HG02642 (cell line): ENCODE results near the gene MAP3K2.
A peak's percentile ranks its signal among the peaks of the same experiment; 100 is the strongest.
"Not testable (repeated sequence)": the region's sequence is repeated elsewhere in the genome, so short reads cannot be mapped to it uniquely, and the experiment has no call there.

Experiments used
- ATAC-seq: cut with Tn5 transposase; IDR thresholded peaks from one replicate; pipeline ENCODE4 v1.9.1; 2021; ENCODE audit warnings: mild to moderate bottlenecking; ENCODE audit not compliant: unreplicated experiment, poor library complexity

The MAP3K2 gene

DNA sequence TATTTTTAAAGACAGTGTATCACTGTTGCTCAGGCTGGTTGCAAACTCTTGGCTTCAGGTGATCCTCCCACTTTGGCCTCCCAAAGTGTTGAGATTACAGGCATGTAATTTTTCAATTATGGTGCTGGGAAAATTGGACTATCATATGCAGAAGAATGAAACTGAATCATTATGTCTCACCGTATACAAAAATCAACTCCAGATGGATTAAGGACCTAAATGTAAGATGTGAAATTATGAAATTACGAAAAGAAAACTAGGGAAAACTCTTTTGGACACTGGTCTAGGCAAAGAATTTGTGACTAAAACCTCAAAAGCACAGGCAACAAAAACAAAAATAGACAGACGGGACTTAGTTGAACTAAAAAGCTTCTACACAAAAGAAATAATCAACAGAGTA lies 31.2 kb downstream of the MAP3K2 start:
- ATAC-seq, result no peak

GRCh38 chr2:127355407-127356008 lies 32.3 kb downstream of the MAP3K2 start:
- ATAC-seq, result no peak

- not testable (repeated sequence) for ATAC-seq
Measured at GRCh38 chr2:127353873-127354676, 33.7 kb downstream of the MAP3K2 start.

GRCh38 chr2:127353223-127353622 lies 34.6 kb downstream of the MAP3K2 start:
- not testable (repeated sequence) for ATAC-seq

- ATAC-seq, result no peak
Measured at GRCh38 chr2:127351603-127352002, 36.2 kb downstream of the MAP3K2 start.

DNA sequence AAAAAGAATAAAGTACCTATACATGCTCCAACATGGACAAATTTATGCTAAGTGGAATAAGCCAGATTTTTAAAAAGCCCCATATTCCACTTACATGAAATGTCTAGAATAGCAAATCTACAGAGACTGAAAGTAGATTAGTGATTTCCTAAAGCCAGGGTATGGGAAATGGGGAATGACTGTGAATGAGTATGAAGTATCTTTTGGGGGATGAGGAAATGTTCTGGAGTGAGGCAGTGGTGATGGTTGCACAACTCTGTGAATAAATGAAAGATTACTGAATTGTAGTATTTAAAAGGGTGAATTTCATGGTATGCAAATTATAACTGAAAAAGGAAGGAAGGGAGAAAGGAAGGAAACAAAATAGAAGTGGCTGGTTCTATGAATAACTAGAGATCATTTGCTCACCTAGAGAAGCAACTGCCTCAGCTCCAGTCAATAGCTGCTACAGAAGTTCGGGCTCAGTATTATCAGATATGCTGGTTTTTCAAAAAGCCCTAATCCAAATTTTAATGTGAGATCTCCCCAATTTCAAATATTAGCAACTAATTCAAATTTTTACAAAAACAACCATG lies 39.3 kb downstream of the MAP3K2 start:
- no peak for ATAC-seq

GRCh38 chr2:127347734-127348392 lies 39.9 kb downstream of the MAP3K2 start:
- ATAC-seq, result no peak

DNA sequence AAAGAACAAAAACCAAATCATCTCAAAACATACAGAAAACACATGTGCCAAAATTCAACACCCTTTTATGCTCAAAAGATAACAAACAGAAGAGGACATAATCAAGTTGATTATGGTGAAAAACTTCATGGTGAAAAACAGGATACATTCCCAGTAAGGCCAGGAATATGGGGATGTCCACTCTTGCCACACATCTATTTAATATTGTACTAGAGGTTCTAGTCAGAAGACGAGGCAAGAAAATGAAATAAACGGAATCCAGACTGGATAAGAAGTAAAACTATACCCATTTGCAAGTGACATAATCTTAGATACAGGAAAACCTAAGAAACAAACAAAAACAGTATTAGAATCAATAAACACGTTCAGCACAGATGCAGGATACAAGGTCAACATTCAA lies 40.8 kb downstream of the MAP3K2 start:
- no peak for ATAC-seq

DNA sequence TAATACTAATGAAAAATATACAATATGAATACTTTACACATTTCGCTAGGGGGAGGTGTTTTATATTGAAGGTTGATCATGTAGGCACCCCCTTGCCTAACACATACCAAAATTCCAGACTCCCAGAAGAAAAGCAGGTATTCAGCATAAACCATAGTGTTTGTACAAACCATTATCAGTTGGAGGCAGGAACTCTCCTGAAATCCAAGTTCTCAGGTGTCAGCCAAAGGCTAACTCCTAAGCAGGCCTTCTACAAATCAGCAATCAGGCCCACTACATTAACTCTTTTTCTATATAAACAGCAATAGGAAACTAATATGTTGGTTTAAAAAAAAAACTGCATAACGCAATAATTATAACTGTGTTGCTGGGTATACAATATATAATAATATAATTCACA lies 44.5 kb downstream of the MAP3K2 start:
- ATAC-seq, result no peak

DNA sequence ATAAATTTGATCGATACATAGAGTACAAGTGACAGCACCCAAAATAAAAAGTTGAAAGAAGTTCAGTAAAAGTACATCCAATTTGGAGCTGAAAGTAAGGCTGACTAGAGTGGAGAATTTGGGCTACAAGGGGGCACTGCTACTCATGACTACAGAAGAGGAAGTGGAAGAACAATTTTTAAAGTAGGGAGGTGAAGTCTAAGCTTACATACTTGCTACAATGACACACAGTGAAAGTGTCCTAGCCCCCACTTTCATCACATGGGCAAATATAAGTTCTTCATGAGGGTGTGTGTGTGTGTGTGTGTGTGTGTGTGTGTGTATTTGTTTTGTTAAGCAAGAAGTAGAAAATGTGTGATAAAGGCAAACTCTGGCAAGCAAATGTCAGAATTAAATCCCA lies 45.7 kb downstream of the MAP3K2 start:
- peak; percentile 74 for ATAC-seq

- ATAC-seq, result no peak
Measured at GRCh38 chr2:127332335-127332734, 55.4 kb downstream of the MAP3K2 start.

GRCh38 chr2:127330753-127331152 lies 57.0 kb downstream of the MAP3K2 start:
- ATAC-seq, result peak; percentile 88

DNA sequence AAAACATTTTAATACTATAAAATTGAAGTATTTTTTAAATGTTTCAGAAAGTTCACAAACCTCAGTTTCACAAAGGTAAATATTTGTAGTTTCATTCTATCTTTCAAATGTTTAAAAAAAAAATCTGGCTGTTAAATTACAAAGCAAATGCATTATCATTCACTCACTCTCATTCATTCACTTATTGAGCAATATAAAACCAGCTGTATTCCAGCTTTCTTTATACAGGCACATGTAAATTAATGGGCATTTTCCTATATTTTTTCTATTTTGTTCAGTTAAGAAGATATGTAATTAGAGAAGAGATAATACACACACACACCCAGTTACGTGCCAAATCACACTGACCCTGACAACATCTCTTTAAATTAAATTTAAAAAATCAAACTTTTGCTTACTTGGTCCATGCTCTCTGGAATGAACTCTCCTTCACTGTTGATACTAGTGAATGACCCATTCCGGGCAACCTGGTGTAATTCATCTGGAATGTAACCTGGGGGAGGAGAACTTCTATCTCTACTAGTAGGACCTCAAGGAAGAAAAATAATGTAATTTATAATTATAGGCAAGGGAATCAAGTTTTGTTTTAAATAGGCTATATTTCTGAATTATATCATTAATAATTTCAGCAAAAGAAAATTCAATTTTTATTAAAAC lies 61.4 kb downstream of the MAP3K2 start:
- ATAC-seq, result no peak

- no peak for ATAC-seq
Measured at GRCh38 chr2:127324635-127325034, 63.1 kb downstream of the MAP3K2 start.

DNA sequence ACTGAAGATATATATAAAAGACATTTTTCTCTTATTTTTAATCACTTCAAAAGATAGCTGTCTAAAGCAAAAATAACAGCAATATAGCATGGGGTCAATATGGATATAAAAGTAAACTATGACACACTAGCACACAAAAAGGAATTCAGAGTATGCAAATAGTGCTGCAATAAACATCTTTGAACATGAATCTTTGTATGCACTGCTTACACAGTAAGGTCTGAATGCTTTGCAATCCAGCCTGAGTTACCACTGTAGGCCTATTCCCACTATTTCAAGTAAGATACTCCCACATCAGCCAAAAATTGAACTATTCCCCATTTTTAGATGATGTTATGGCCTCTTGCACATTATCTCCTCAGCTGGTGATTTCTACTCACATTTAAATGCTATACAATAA lies 66.5 kb downstream of the MAP3K2 start:
- no peak for ATAC-seq

DNA sequence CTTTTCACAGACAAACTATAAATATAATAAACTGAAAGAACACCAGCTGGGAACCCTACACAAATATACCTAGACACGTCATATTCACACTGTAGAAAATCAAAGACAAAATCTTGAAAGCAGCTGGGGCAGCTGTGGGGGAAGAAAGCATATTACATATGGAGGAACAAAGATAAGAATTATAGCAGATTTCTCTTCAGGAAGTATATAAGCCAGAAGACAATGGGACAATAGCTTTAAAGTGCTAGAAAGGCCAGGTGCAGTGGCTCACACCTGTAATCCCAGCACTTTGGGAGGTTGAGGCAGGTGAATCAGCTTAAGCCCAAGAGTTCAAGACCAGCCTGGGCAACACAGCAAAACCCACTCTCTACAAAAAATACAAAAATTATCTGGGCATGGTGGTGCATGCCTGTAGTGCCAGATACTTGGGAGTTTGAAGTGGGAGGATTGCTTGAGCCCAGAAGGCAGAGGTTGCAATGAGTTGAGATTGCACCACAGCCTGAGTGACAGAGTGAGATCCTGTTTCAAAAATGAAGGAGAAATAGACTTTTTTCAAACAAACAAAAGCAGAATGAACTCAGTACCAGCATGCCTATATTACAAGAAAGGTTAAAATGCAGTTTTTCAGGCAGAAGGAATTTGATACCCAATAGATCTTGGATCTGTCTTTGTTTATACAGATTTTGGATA lies 67.0 kb downstream of the MAP3K2 start:
- no peak for ATAC-seq

- ATAC-seq, result no peak
Measured at GRCh38 chr2:127320067-127320466, 67.7 kb downstream of the MAP3K2 start.

DNA sequence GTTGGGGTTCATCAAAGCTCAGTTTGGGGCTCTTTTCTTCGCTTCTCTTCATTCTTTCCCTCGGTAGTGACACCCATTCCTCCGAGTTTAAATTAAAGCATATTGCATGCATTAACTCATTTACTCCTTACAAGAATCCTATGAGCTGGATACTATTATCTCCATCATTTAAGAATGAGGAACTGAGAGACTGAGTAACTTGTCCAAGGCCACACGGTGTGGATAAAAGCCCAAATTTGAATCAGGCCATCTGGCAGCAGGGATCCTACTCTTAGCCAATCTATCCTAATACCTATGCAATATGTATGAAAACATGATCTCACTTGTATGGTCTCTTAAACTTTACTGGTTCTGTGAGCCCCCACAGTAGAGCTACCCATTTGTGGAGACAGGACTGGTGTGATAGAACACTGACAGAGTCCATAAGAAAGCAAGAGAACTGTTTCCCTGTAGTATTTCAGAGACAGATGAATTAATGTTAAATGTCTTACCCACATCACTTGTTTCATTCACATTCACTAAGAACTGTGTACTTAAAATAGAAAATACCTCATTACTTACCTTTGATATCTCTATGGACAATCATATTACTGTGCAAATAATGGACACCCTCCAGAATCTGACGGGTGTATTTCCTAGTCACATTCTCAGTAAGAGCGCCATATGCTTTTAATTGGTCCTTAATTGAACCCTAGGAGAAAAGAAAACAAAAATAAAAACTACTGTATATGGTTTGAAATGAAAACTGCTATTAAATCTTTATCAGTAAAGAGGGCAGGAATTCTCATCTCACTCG lies 73.4 kb downstream of the MAP3K2 start:
- no peak for ATAC-seq

- peak; percentile 95 for ATAC-seq
Measured at GRCh38 chr2:127313406-127313805, 74.4 kb downstream of the MAP3K2 start.
